HepG2 (cell line): ENCODE measurements around the gene MEAK7. TPM values are rescaled to one million over a fixed set of nuclear protein-coding genes. Genes with fewer than 3 reads are reported as not detected.

Experiments
- ATAC-seq: fragments of 200-7000 bp; cut with Tn5 transposase; 3 replicates; pipeline ENCODE4 v1.9.1; 2020; ENCODE audit warnings: mild to moderate bottlenecking, moderate library complexity
- BruUV-seq: library from RNA; stranded (reverse); fragments of 400-500 nt; replicated peaks from 2 replicates; lab custom pipeline; 2021; lab: Mats Ljungman, UMichigan
- CTCF ChIA-PET: fragments of 300-600 bp; formaldehyde crosslinking; extraction: SDS; loops from one replicate; lab custom pipeline; 2021; ENCODE audit warnings: low total read pairs, inconsistent platforms, low intra/inter-chr PET ratio; lab: Yijun Ruan, JAX
- POLR2A ChIA-PET: fragments of 350-600 bp; sonication (Branson Sonifier 250); formaldehyde crosslinking; loops from one replicate; lab custom pipeline; 2020; ENCODE audit warnings: antibody characterized with exemption, inconsistent platforms; lab: Yijun Ruan, JAX
- DNase-seq: peaks from one replicate; pipeline ENCODE4 v3.0.0-alpha.2; 2015; ENCODE audit warnings: low spot score
- FAIRE-seq: peaks from 3 replicates; lab custom pipeline; 2011; peaks lifted over from hg19 to GRCh38; lab: Jason Lieb, UNC
- H2AFZ ChIP-seq: one replicate; pipeline ENCODE4 v1.6.1; 2011; ENCODE audit warnings: low read length, inconsistent platforms
- H3K27ac ChIP-seq: fragments of 300-600 bp; 3 replicates; pipeline ENCODE4 v1.8.0; 2011; ENCODE audit warnings: mixed run types, mild to moderate bottlenecking, mixed read lengths, low read length, inconsistent platforms; ENCODE audit not compliant: insufficient read depth; ENCODE audit errors: extremely low read length
- H3K27me3 ChIP-seq, 2 experiments: fragments of 200-600 bp in 1 of 2; 2 replicates in 1 of 2; 3 replicates in 1 of 2; pipeline versions ENCODE4 v1.6.0 to v1.8.0; 2011; ENCODE audit warnings: low read length in 2 of 2, mild to moderate bottlenecking in 2 of 2, moderate library complexity in 2 of 2, inconsistent platforms in 1 of 2; ENCODE audit not compliant: insufficient read depth in 2 of 2, control insufficient read depth in 1 of 2
- H3K36me3 ChIP-seq, 2 experiments: fragments of 200-600 bp in 1 of 2; replicated peaks in 1 of 2; 2 replicates in 1 of 2; 3 replicates in 1 of 2; pipeline versions ENCODE4 v1.5.1 to v1.8.0; 2011; ENCODE audit warnings: low read length in 2 of 2, inconsistent platforms in 1 of 2; ENCODE audit not compliant: insufficient read depth in 2 of 2, control insufficient read depth in 1 of 2
- H3K4me1 ChIP-seq: 2 replicates; pipeline ENCODE4 v1.5.1; 2012; ENCODE audit warnings: low read length, inconsistent platforms; ENCODE audit not compliant: insufficient read depth
- H3K4me2 ChIP-seq: 2 replicates; pipeline ENCODE4 v1.6.0; 2011; ENCODE audit warnings: low read depth, low read length, inconsistent platforms
- H3K4me3 ChIP-seq, 3 experiments: fragments of 200-600 bp in 1 of 3; sonication (generic), shearing (Covaris generic) in 1 of 3; replicated peaks in 1 of 3; 2 replicates each; pipeline ENCODE4 v1.5.1; 2011 to 2016; ENCODE audit warnings: low read length in 3 of 3, inconsistent platforms in 2 of 3, low read depth in 2 of 3, mild to moderate bottlenecking in 2 of 3, control low read depth in 1 of 3, mixed read lengths in 1 of 3; ENCODE audit not compliant: insufficient read depth in 1 of 3
- H3K79me2 ChIP-seq: one replicate; pipeline ENCODE4 v1.6.1; 2011; ENCODE audit warnings: low read length, inconsistent platforms; ENCODE audit not compliant: insufficient read depth
- H3K9ac ChIP-seq: 2 replicates; pipeline ENCODE4 v1.6.0; 2011; ENCODE audit warnings: mild to moderate bottlenecking, low read depth, low read length, inconsistent platforms; ENCODE audit not compliant: insufficient read depth
- H3K9me3 ChIP-seq: 2 replicates; pipeline ENCODE4 v1.5.1; 2012; ENCODE audit warnings: mild to moderate bottlenecking, low read length
- H4K20me1 ChIP-seq: 2 replicates; pipeline ENCODE4 v1.6.0; 2011; ENCODE audit warnings: inconsistent platforms, mild to moderate bottlenecking, low read length, moderate library complexity; ENCODE audit not compliant: insufficient read depth
- ARID3A ChIP-seq: IDR thresholded peaks from 2 replicates; pipeline ENCODE4 v1.6.1; 2012; ENCODE audit warnings: low read depth, low read length, improper control_type of control experiment
- CTCF ChIP-seq: sonication (generic); formaldehyde crosslinking; IDR thresholded peaks from 2 replicates; pipeline ENCODE4 v1.5.0; 2020; ENCODE audit warnings: mild to moderate bottlenecking, missing genetic modification reagents, moderate library complexity
- HMGXB4 ChIP-seq, 2 experiments: sonication (generic) in 1 of 2; formaldehyde crosslinking in 1 of 2; IDR thresholded peaks; 2 replicates each; pipeline versions ENCODE4 v1.4.0 to v1.6.1; 2018 to 2020; ENCODE audit warnings: missing genetic modification reagents in 2 of 2, borderline replicate concordance in 1 of 2, low read depth in 1 of 2, mild to moderate bottlenecking in 1 of 2, missing biosample characterization in 1 of 2
- HNF4A ChIP-seq: sonication (generic); formaldehyde crosslinking; IDR thresholded peaks from 2 replicates; pipeline ENCODE4 v1.4.0; 2020; ENCODE audit warnings: missing genetic modification reagents
- IRF2 ChIP-seq: IDR thresholded peaks from 2 replicates; pipeline ENCODE4 v1.6.1; 2018; ENCODE audit warnings: missing genetic modification reagents, missing compliant biosample characterization
- KMT2B ChIP-seq: IDR thresholded peaks from 2 replicates; pipeline ENCODE4 v1.6.1; 2016; ENCODE audit warnings: missing genetic modification reagents, missing compliant biosample characterization
- MAX ChIP-seq: IDR thresholded peaks from 2 replicates; pipeline ENCODE4 v1.6.1; 2012; ENCODE audit warnings: inconsistent platforms
- NR2F6 ChIP-seq, 2 experiments: IDR thresholded peaks; 2 replicates each; pipeline ENCODE4 v1.6.1; 2016; ENCODE audit warnings: antibody characterized with exemption in 1 of 2, mild to moderate bottlenecking in 1 of 2
- POLR2A ChIP-seq, 2 experiments: IDR thresholded peaks; 2 replicates each; pipeline ENCODE4 v1.6.1; 2011; ENCODE audit warnings: low read depth in 2 of 2, low read length in 2 of 2, mild to moderate bottlenecking in 1 of 2, moderate library complexity in 1 of 2; ENCODE audit not compliant: insufficient read depth in 1 of 2
- RAD21 ChIP-seq: fragments of 450-650 bp; formaldehyde crosslinking; IDR thresholded peaks from 2 replicates; pipeline ENCODE4 v1.5.0; 2020; ENCODE audit warnings: mild to moderate bottlenecking
- REPIN1 ChIP-seq: sonication (generic); formaldehyde crosslinking; IDR thresholded peaks from 2 replicates; pipeline ENCODE4 v1.8.0; 2022; ENCODE audit warnings: missing genetic modification reagents, low read depth, mild to moderate bottlenecking, borderline replicate concordance
- RXRA ChIP-seq: sonication (generic); formaldehyde crosslinking; IDR thresholded peaks from 2 replicates; pipeline ENCODE4 v1.5.1; 2020; ENCODE audit warnings: missing genetic modification reagents
- SMC3 ChIP-seq: IDR thresholded peaks from 2 replicates; pipeline ENCODE4 v1.6.1; 2011; ENCODE audit warnings: low read length, improper control_type of control experiment
- STAG1 ChIP-seq: sonication (generic); formaldehyde crosslinking; IDR thresholded peaks from 2 replicates; pipeline ENCODE4 v1.4.0; 2020; ENCODE audit warnings: missing genetic modification reagents
- ZNF556 ChIP-seq: sonication (generic); formaldehyde crosslinking; IDR thresholded peaks from 2 replicates; pipeline ENCODE4 v1.4.0; 2020; ENCODE audit warnings: mild to moderate bottlenecking, missing genetic modification reagents, borderline replicate concordance
- ZNF567 ChIP-seq: sonication (generic); formaldehyde crosslinking; IDR thresholded peaks from 2 replicates; pipeline ENCODE4 v1.8.1; 2023; ENCODE audit warnings: mild to moderate bottlenecking, missing genetic modification reagents, borderline replicate concordance
- ZNF713 ChIP-seq: sonication (generic); formaldehyde crosslinking; IDR thresholded peaks from 2 replicates; pipeline ENCODE4 v1.4.0; 2020; ENCODE audit warnings: mild to moderate bottlenecking, missing genetic modification reagents
- ZNF83 ChIP-seq: sonication (generic); formaldehyde crosslinking; IDR thresholded peaks from 2 replicates; pipeline ENCODE4 v1.4.0; 2020; ENCODE audit warnings: missing genetic modification reagents, mild to moderate bottlenecking, borderline replicate concordance
- WGBS: methylation state at CpG from one replicate; pipeline ENCODE4 v1.1.6; 2017; ENCODE audit warnings: low lambda C conversion rate; 5-methylcytosine and 5-hydroxymethylcytosine counted together
- in situ Hi-C: cut with HindIII; loops from 2 replicates; pipeline ENCODE4 v1.10.0; 2017; ENCODE audit warnings: low pct_unique_long_range_greater_than_20kb; ENCODE audit not compliant: extremely low pct_ligation_motif_present
- intact Hi-C: fragments of 100-400 bp; cut with micrococcal nuclease; formaldehyde crosslinking; loops from one replicate; pipeline ENCODE4 v1.10.0; 2022; ENCODE audit not compliant: unreplicated experiment
- polyA plus RNA-seq, 8 experiments: library from polyadenylated mRNA; depleted of rRNA in 3 of 8; stranded (reverse) in 7 of 8; unstranded in 1 of 8; fragments of >200 nt; fragmentation: Illumina TruSeq in 4 of 8; extraction: Trizol in 4 of 8; gene quantifications; 2 replicates each; pipeline versions ENCODE4 v1.2.1 to v1.2.3, GENCODE V29; 2011 to 2016; ENCODE audit warnings: low read depth in 4 of 8, missing spikeins in 1 of 8, mixed read lengths in 1 of 8; ENCODE audit not compliant: insufficient read depth in 1 of 8
- total RNA-seq, 5 experiments: library from RNA; depleted of rRNA; stranded (reverse); fragments of >200 nt; fragmentation: Illumina TruSeq; extraction: Trizol; gene quantifications; 2 replicates each; pipeline ENCODE4 v1.2.3, GENCODE V29; 2016; ENCODE audit warnings: low read depth in 1 of 5

Gene MEAK7
- total and polyA plus RNA-seq, 2 of the 13 experiments (the other 11 are each of a cell fraction or from before 2014, with no cell fraction given): 11.8 to 14.7 TPM

- POLR2A ChIA-PET: no interaction called here
- H3K27ac ChIP-seq: no peak overlapping the region
- peak; percentile 81 for ATAC-seq
- no peaks in the 10 kb centered on the region for H3K27me3 ChIP-seq
- intact Hi-C loops: no loop called here
- H3K4me2 ChIP-seq: no peak overlapping the region
- no TSS peak for BruUV-seq
- CTCF ChIA-PET: interaction anchor here (0.9 to 3.0 kb wide), 5 partner anchors 177 to 527 kb away, joined by 3 to 62 read pairs (median 3); partner anchors contain the start of gene TAF1C
- in situ Hi-C loops: loop anchor here (5.0 kb wide), 1 partner anchor 207 kb away; no protein-coding TSS in a partner anchor
- DNase-seq: peak; percentile 62
- H3K9me3 ChIP-seq: no peaks in the 10 kb centered on the region
- H3K79me2 ChIP-seq: no peaks in the 10 kb centered on the region
- H2AFZ ChIP-seq: no peak overlapping the region
- 65% methylated on average over 15 of the region's 15 CpGs for WGBS
- no peak overlapping the region for H3K9ac ChIP-seq
- FAIRE-seq: peak; percentile 92
- H3K4me3 ChIP-seq: no peak overlapping the region
- H3K4me1 ChIP-seq: no peaks in the 10 kb centered on the region
- no peaks in the 10 kb centered on the region for H4K20me1 ChIP-seq
- peaks cover 2 to 15% of the 10 kb centered on the region in 2 experiments; a peak in 4 of 5 replicates for H3K36me3 ChIP-seq
- peak; percentile 98 for TF ChIP-seq SMC3
- TF ChIP-seq IRF2 (CRISPR knock-in tag): 0 out of 2 replicates have a peak, but pooled peaks have one; percentile 41
- 0 out of 2 replicates have a peak, but pooled peaks have one; percentile 33 for TF ChIP-seq ZNF567 (CRISPR knock-in tag)
- TF ChIP-seq REPIN1 (CRISPR knock-in tag): 0 out of 2 replicates have a peak, but pooled peaks have one; percentile 28
- TF ChIP-seq MAX: peak; percentile 19; the same call in 1 of the 2 replicates
- no peak for TF ChIP-seq POLR2A (IDR thresholded peaks at IDR 0.05; ENCODE audit: insufficient read depth in 1 of 2, low read depth in 2 of 2, low read length in 2 of 2)
- TF ChIP-seq ARID3A: 0 out of 2 replicates have a peak, but pooled peaks have one; percentile 39
- TF ChIP-seq KMT2B (CRISPR knock-in tag): no peak
- peak; percentile 54 for TF ChIP-seq HNF4A (CRISPR knock-in tag)
- TF ChIP-seq RXRA (CRISPR knock-in tag): no peak
- 0 out of 2 replicates have a peak, but pooled peaks have one; percentile 37 for TF ChIP-seq ZNF83 (CRISPR knock-in tag)
- TF ChIP-seq RAD21 (CRISPR knock-in tag): peak; percentile 97
- TF ChIP-seq CTCF: peak; percentile 95
- 0 out of 2 replicates have a peak, but pooled peaks have one; percentile 70 for TF ChIP-seq ZNF713 (CRISPR knock-in tag)
- 0 out of 4 replicates have a peak, but pooled peaks of 1 of the 2 experiments have one; percentile 47 for TF ChIP-seq HMGXB4 (CRISPR knock-in tag; IDR thresholded peaks at IDR 0.05; ENCODE audit: borderline replicate concordance in 1 of 2, low read depth in 1 of 2)
- 0 out of 2 replicates have a peak, but pooled peaks have one; percentile 18 for TF ChIP-seq ZNF556 (CRISPR knock-in tag)
- peak; percentile 99 for TF ChIP-seq STAG1
- TF ChIP-seq NR2F6 (IDR thresholded peaks at IDR 0.05): 0 out of 2 replicates have a peak, but pooled peaks have one; percentile 36
- peak; percentile 60 for TF ChIP-seq NR2F6 (CRISPR knock-in tag; IDR thresholded peaks at IDR 0.05)
Observed at GRCh38 chr16:84484579-84485254, 19.7 kb downstream of the MEAK7 start.
